GM12891 (cell line): ENCODE measurements around the gene PRELP.

Experiments used
- POLR2A ChIP-seq: IDR thresholded peaks from 2 replicates; pipeline ENCODE4 v1.6.1; 2011; ENCODE audit warnings: low read depth, low read length, control low read depth
- POLR2AphosphoS5 ChIP-seq: IDR thresholded peaks from 2 replicates; pipeline ENCODE4 v1.6.1; 2011; ENCODE audit warnings: low read depth, low read length, control low read depth
- POU2F2 ChIP-seq: IDR thresholded peaks from 2 replicates; pipeline ENCODE4 v1.6.1; 2011; ENCODE audit warnings: low read depth, mild to moderate bottlenecking, control low read depth, low read length, moderate library complexity
- SPI1 ChIP-seq: IDR thresholded peaks from 2 replicates; pipeline ENCODE4 v1.6.1; 2011; ENCODE audit warnings: low read depth, low read length, control low read depth
- TAF1 ChIP-seq: IDR thresholded peaks from 2 replicates; pipeline ENCODE4 v1.6.1; 2011; ENCODE audit warnings: low read depth, low read length, control low read depth

DNA sequence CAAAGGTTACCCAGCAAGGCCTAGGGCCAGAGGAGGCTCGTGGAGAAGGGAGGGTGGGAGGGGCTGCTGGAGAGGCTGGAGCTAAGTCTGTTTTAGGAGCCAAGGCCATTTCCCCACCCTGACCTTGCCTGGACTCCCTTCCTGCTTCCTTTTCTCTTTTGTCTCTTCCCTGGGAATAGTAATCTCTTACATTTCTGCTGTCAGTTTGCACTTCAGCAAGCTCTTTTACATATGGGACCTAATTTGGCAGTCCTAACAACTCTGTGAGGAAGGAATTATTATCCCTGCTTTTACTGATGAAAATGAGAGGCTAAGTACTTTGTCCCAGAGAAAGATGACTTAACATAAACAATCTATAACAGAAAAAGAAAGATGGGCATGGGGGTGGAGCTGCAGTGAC is 32.2 kb downstream of the PRELP start:
- TF ChIP-seq POLR2A (no peak), POLR2AphosphoS5 (no peak), TAF1 (no peak), SPI1 (no peak), POU2F2 (no peak)
